AG08395 (cell line): ENCODE data around the gene FERMT2.
"Not testable (repeated sequence)": the region's sequence is repeated elsewhere in the genome, so short reads cannot be mapped to it uniquely, and the experiment has no call there.

Source experiments
- DNase-seq: peaks from one replicate; pipeline ENCODE4 v3.0.0; 2012; ENCODE audit warnings: mixed read lengths, low spot score

FERMT2 gene

GRCh38 chr14:52944254-52944653 is 6.6 kb downstream of the FERMT2 start:
- DNase-seq: no peak

DNA sequence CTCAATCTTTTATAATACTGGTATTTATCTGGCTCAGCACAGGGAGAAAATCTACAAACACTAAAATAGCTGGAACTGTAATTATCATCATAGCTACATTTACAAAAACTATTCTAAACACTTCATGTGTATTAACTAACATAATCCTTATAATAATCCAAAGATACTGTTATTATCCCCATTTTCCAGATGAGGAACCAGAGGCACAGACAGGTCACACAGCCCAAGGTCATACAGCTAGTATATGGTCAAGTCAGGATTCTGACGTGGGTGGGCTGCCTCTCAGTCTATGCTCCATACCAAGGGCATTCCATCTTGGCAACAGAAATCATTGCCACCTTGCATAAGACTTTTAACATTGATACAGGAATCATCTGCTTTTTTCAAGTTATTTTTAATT is 11.4 kb downstream of the FERMT2 start:
- DNase-seq: no peak

DNA sequence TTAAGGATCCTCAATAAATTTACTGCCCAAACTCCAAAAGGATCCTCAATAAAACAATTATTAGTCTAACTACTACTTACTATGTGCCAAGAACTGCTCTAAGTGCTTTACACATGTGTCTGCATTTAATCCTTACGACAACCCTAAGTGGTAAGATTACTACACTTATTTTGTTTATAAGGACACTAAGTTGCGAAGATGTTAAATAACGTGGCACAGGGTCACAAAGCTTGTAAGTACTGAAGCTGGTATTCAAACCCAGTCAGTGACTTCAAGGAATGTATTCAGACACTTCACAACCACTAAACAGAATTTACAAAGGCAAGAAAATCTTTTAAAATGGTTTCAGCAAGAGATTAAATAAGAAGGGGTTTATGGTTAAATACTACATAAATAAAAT is 13.0 kb downstream of the FERMT2 start:
- DNase-seq: no peak

- no peak for DNase-seq
Observed at GRCh38 chr14:52937306-52937705, 13.5 kb downstream of the FERMT2 start.

GRCh38 chr14:52936437-52936836 is 14.4 kb downstream of the FERMT2 start:
- DNase-seq: no peak

DNA sequence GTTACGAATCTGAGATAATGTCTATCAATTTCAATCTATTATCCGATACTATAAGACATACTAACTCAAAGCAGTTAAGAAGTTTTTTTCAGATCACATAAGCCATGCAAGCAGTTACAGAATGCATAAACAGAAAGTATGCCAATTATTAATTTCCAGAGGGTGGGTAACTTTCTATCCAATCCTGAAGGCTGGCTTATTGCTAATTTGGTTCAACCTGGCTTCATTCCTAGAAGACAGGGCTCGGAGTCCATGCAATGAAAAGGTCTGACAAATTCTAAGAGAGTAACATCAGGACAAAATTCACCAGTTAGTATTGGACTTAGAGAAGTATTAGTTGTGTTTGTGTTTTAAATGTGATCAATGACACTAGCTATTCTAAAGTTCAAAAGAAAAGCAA is 15.0 kb downstream of the FERMT2 start:
- DNase-seq: no peak

GRCh38 chr14:52934762-52935161 is 16.1 kb downstream of the FERMT2 start:
- DNase-seq: no peak

- DNase-seq: no peak
Observed at GRCh38 chr14:52929192-52929807, 21.6 kb downstream of the FERMT2 start.

DNA sequence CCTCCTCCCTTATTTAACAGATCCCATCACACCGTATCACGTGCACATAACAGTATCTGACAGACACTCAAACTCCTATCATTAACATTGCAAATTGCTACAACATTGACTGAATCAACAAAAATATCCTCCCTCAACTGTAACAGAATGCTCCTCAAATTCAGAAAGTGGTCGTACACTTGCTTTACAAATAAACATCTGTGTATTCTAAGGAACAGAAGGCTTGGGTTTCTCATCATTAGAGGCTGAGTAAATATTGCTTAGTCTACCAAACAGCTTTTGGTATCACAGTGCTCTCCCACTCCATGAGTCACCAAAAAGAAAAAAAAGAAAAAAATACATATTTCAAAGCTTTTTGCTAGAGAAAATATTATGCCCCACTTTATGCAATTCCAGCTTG is 23.9 kb downstream of the FERMT2 start:
- peak; percentile 31 for DNase-seq

DNA sequence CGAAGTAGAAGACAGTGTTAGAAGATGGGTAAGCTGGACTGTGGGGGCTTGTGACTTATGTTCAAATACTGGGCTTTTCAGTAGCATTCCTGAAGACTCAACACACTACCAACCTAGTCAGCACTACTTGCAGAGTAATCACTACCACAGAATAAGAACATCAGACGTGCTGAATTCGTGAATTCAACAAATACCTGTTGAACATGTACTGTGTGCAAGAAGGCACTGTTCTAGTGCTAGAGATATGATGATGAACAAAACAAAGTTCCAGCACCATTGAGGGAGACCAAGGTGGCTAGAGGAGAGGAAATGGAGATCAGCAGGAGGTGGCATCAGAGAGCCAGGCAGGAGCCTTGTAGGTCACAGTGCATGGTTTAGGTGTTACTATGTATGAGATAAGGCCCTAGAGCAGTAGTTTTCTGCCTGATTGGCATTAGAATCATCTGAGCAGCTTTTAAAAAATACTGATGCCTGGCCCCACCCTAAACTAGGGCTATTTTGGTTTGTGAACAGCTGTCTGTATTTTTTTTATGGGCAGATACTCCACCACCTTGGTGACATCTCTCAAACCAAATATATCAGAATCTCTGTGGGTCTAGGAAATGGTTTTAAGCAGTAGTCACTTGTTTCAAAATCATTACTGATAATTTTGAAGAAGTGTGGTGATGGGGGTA is 26.8 kb downstream of the FERMT2 start:
- DNase-seq: no peak

- DNase-seq: no peak
Observed at GRCh38 chr14:52922656-52923055, 28.2 kb downstream of the FERMT2 start.

DNA sequence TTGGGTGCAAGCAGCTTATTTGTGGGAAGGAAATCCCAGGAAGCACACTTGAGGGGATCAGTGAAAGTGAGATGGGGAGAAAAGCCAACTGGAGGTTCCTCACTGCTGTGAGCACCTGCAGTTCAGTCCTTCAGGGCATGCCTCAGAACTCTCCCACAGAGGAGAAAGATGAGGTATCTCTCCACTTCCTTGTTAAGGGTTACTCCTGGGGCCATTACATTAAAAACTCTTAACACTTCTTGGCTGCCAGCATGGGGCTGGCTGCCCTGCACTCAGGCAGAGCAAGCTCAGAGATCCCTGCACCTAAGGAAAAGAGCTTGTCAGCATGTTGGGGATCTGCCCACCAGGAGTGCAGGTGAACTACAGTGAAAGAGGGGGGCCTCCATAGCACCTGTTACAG is 28.8 kb downstream of the FERMT2 start:
- no peak for DNase-seq

- DNase-seq: not testable (repeated sequence)
Observed at GRCh38 chr14:52920411-52920810, 30.4 kb downstream of the FERMT2 start.

DNA sequence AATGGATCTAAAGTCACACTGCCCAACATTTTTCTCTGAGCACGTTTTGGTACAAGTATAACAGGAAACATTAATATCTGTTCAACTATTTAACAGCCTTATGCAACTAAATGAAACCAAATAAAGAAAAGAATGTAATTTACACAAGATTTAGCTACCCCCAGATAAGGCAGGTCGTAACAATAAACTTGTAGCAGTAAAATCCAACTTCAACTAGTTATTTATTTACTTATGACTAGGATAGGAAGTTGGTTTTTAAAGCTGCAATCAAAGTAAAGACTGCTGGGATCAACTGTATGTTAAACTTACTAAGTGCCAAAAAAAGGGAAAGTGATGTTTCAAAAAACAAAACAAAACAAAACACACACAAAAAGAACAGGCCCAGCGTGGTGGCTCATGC is 30.9 kb downstream of the FERMT2 start:
- DNase-seq: no peak

DNA sequence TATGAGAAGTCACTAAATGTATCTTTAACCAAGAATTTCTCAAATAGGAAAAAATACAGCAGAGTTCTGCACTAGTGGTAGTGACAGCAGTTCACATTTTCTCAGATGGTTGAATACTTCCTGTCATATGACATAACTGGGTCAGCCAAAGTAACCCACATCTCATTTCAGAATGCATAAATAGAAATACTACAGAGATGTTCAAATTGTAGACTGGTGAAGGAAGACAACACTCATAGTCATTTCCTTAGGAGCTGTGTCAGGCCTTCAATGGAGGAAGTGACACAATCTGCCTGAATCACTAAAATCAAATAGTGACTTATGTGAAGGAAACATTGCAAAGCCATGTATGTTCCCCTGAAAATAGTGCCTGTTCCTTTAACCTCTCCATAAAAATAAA is 32.4 kb downstream of the FERMT2 start:
- DNase-seq: peak; percentile 42

GRCh38 chr14:52917735-52918134 is 33.1 kb downstream of the FERMT2 start:
- no peak for DNase-seq

- no peak for DNase-seq
Observed at GRCh38 chr14:52914295-52914694, 36.6 kb downstream of the FERMT2 start.

- no peak for DNase-seq
Observed at GRCh38 chr14:52913271-52913670, 37.6 kb downstream of the FERMT2 start.

- no peak for DNase-seq
Observed at GRCh38 chr14:52911904-52912303, 38.9 kb downstream of the FERMT2 start.

DNA sequence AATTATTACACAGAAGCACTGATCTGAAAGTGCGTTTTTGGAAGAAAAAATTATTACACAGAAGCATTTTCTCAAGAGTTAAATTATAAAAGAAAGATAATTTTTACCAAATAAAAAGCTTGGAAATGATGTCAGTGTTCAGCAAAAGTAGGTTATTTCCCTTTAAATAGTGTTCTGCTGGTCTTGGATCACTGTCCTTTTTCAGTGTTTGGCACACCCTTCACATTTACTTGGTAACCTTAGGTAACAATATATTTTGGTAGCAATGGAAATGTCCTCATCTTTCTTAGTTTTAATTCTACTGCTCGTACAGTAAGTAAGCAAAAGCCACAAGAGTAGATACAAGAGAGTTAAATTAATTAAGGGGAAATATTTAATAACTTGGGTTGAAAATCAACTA is 40.3 kb downstream of the FERMT2 start:
- DNase-seq: no peak

GRCh38 chr14:52907949-52908348 is 42.9 kb downstream of the FERMT2 start:
- DNase-seq: no peak

- peak; percentile 66 for DNase-seq
Observed at GRCh38 chr14:52906141-52906601, 44.7 kb downstream of the FERMT2 start.

DNA sequence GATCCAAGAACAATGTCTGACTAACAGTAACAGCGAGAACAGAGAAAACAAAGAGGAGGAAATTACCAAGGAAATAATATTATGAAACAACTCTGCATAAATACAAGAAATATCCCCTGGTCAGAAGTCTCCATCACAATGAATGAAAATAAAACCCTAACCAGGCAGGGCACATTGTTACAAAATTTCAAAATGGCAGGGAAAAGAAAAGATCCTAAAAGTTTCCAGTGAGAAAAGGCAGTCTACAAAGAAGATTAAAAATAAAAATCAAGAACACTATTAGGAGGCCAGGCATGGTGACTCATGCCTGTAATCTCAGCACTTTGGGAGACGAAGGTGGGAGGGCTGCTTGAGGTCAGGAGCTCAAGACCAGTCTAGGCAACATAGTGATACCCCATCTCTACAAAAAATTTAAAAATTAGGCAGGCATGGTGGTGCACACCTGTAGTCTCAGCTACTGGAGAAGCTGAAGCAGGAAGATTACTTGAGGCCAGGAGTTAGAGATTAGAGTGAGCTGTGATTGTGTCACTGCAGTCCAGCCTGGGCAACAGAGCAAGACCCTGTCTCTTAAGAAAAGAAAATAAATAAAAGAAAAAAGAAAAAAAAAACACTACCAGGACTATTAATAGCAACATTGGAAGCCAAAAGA is 47.8 kb downstream of the FERMT2 start:
- DNase-seq: no peak
